SK-N-SH treated with all-trans-retinoic acid at 6 μM for 48 hours (cell line): Measurements from ENCODE around the gene CHAC2.

Source experiments
- ATAC-seq: fragments of 200-7000 bp; cut with Tn5 transposase; 3 replicates; pipeline ENCODE4 v1.9.1; 2020; ENCODE audit warnings: mild to moderate bottlenecking, moderate library complexity
- ARNTL ChIP-seq: fragments of 450-650 bp; formaldehyde crosslinking; IDR thresholded peaks from 2 replicates; pipeline ENCODE4 v1.5.0; 2020; ENCODE audit warnings: low read depth, mild to moderate bottlenecking, moderate library complexity, borderline replicate concordance
- BACH2 ChIP-seq: fragments of 250-450 bp; sonication (Bioruptor Pico); IDR thresholded peaks from 2 replicates; pipeline ENCODE4 v1.9.0; 2021; ENCODE audit warnings: mild to moderate bottlenecking, borderline replicate concordance
- CSDC2 ChIP-seq: fragments of 250-450 bp; sonication (Bioruptor Pico); IDR thresholded peaks from 2 replicates; pipeline ENCODE4 v1.5.0; 2020; ENCODE audit warnings: mild to moderate bottlenecking, moderate library complexity
- ESRRG ChIP-seq: fragments of 250-450 bp; sonication (Bioruptor Pico); IDR thresholded peaks from 2 replicates; pipeline ENCODE4 v1.6.1; 2021; ENCODE audit warnings: mild to moderate bottlenecking
- GLIS3 ChIP-seq: fragments of 250-450 bp; sonication (Bioruptor Pico); IDR thresholded peaks from 2 replicates; pipeline ENCODE4 v1.5.0; 2020; ENCODE audit warnings: mild to moderate bottlenecking, moderate library complexity
- ISL1 ChIP-seq: fragments of 250-450 bp; sonication (Bioruptor Pico); IDR thresholded peaks from 2 replicates; pipeline ENCODE4 v2.1.2; 2022; ENCODE audit warnings: mild to moderate bottlenecking, moderate library complexity
- OSR1 ChIP-seq: fragments of 250-450 bp; sonication (Bioruptor Pico); IDR thresholded peaks from 2 replicates; pipeline ENCODE4 v1.8.0; 2022; ENCODE audit warnings: moderate library complexity, mild to moderate bottlenecking, inconsistent platforms
- PPARA ChIP-seq: fragments of 250-450 bp; sonication (Bioruptor Pico); IDR thresholded peaks from 2 replicates; pipeline ENCODE4 v1.5.0; 2020; ENCODE audit warnings: mild to moderate bottlenecking, borderline replicate concordance
- SNAI2 ChIP-seq: fragments of 250-450 bp; sonication (Bioruptor Pico); IDR thresholded peaks from 2 replicates; pipeline ENCODE4 v1.5.0; 2020; ENCODE audit warnings: mild to moderate bottlenecking, moderate library complexity
- TCF4 ChIP-seq: fragments of 250-450 bp; sonication (Bioruptor Pico); IDR thresholded peaks from 2 replicates; pipeline ENCODE4 v1.8.0; 2021; ENCODE audit warnings: mild to moderate bottlenecking, moderate library complexity, borderline replicate concordance
- TOX ChIP-seq: fragments of 250-450 bp; sonication (Bioruptor Pico); IDR thresholded peaks from 2 replicates; pipeline ENCODE4 v1.8.0; 2021; ENCODE audit warnings: mild to moderate bottlenecking, moderate library complexity, borderline replicate concordance
- TSHZ2 ChIP-seq: fragments of 250-450 bp; sonication (Bioruptor Pico); IDR thresholded peaks from 2 replicates; pipeline ENCODE4 v1.5.0; 2020; ENCODE audit warnings: mild to moderate bottlenecking, moderate library complexity
- ZC3H10 ChIP-seq: fragments of 250-450 bp; sonication (Bioruptor Pico); IDR thresholded peaks from 2 replicates; pipeline ENCODE4 v1.5.1; 2021; ENCODE audit warnings: mild to moderate bottlenecking, moderate library complexity
- ZFP3 ChIP-seq: fragments of 250-450 bp; sonication (Bioruptor Pico); IDR thresholded peaks from 2 replicates; pipeline ENCODE4 v1.5.0; 2020; ENCODE audit warnings: mild to moderate bottlenecking, moderate library complexity
- ZFP30 ChIP-seq: fragments of 450-650 bp; formaldehyde crosslinking; IDR thresholded peaks from 2 replicates; pipeline ENCODE4 v1.5.0; 2022; ENCODE audit warnings: mild to moderate bottlenecking, moderate library complexity
- ZNF565 ChIP-seq: fragments of 450-650 bp; formaldehyde crosslinking; conservative IDR thresholded peaks from 2 replicates; pipeline ENCODE4 v1.5.0; 2020; ENCODE audit warnings: low read depth, mild to moderate bottlenecking, moderate library complexity
- ZNF70 ChIP-seq: fragments of 450-650 bp; formaldehyde crosslinking; IDR thresholded peaks from 2 replicates; pipeline ENCODE4 v1.5.0; 2020; ENCODE audit warnings: mild to moderate bottlenecking, moderate library complexity
- ZNF8 ChIP-seq: fragments of 450-650 bp; formaldehyde crosslinking; IDR thresholded peaks from 2 replicates; pipeline ENCODE4 v1.5.0; 2020; ENCODE audit warnings: mild to moderate bottlenecking, moderate library complexity
- TF ChIP-seq, protein P1 (sequence below): fragments of 250-450 bp; sonication (Bioruptor Pico); IDR thresholded peaks from 2 replicates; pipeline ENCODE4 v1.8.0; 2021; ENCODE audit warnings: low read depth, mild to moderate bottlenecking, moderate library complexity, borderline replicate concordance
- TF ChIP-seq, protein P2 (sequence below): fragments of 250-450 bp; sonication (Bioruptor Pico); IDR thresholded peaks from 2 replicates; pipeline ENCODE4 v1.8.0; 2020; ENCODE audit warnings: mild to moderate bottlenecking, moderate library complexity, borderline replicate concordance
- TF ChIP-seq, protein P3 (sequence below): fragments of 250-450 bp; sonication (Bioruptor Pico); IDR thresholded peaks from 2 replicates; pipeline ENCODE4 v1.5.1; 2021; ENCODE audit warnings: mild to moderate bottlenecking, moderate library complexity
- TF ChIP-seq, protein P4 (sequence below): fragments of 250-450 bp; sonication (Bioruptor Pico); IDR thresholded peaks from 2 replicates; pipeline ENCODE4 v1.5.1; 2020; ENCODE audit warnings: low read depth, mild to moderate bottlenecking, moderate library complexity

CHAC2 gene

DNA sequence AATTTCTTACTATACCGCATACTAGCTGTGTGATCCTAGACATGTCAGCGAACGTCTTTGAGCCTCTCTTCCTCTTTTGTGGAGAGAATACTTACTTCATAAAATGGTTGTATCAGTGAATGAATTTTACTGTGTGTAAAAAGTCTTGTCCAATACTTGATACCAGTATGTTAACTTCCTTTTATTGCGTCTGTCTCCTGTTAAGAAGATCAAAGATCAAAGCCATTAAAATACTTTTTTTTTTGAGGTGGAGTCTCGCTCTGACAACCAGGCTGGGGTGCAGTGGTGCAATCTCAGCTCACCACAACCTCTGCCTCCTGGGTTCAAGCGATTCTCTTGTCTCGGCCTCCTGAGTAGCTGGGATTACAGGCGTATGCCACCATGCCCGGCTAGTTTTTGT lies 52.4 kb downstream of the CHAC2 start:
- ATAC-seq = no peak
- TF ChIP-seq ARNTL (CRISPR knock-in tag) = no peak
- TF ChIP-seq, protein P1, sequence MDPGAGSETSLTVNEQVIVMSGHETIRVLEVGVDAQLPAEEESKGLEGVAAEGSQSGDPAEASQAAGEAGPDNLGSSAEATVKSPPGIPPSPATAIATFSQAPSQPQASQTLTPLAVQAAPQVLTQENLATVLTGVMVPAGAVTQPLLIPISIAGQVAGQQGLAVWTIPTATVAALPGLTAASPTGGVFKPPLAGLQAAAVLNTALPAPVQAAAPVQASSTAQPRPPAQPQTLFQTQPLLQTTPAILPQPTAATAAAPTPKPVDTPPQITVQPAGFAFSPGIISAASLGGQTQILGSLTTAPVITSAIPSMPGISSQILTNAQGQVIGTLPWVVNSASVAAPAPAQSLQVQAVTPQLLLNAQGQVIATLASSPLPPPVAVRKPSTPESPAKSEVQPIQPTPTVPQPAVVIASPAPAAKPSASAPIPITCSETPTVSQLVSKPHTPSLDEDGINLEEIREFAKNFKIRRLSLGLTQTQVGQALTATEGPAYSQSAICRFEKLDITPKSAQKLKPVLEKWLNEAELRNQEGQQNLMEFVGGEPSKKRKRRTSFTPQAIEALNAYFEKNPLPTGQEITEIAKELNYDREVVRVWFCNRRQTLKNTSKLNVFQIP (CRISPR knock-in tag) = no peak
- no peak for TF ChIP-seq PPARA (CRISPR knock-in tag)
- TF ChIP-seq OSR1 (CRISPR knock-in tag) = no peak
- TF ChIP-seq BACH2 (CRISPR knock-in tag) = no peak
- no peak for TF ChIP-seq GLIS3 (CRISPR knock-in tag)
- TF ChIP-seq CSDC2 (CRISPR knock-in tag) = no peak
- TF ChIP-seq TCF4 (CRISPR knock-in tag) = no peak
- no peak for TF ChIP-seq ZFP30 (CRISPR knock-in tag)
- TF ChIP-seq TSHZ2 (CRISPR knock-in tag) = no peak
- TF ChIP-seq ESRRG (CRISPR knock-in tag) = no peak
- no peak for TF ChIP-seq ZNF565 (CRISPR knock-in tag)
- TF ChIP-seq ZNF8 (CRISPR knock-in tag) = no peak
- TF ChIP-seq ZFP3 (CRISPR knock-in tag) = no peak
- no peak for TF ChIP-seq ISL1 (CRISPR knock-in tag)
- no peak for TF ChIP-seq TOX
- TF ChIP-seq SNAI2 = no peak
- TF ChIP-seq ZC3H10 (CRISPR knock-in tag) = no peak

DNA sequence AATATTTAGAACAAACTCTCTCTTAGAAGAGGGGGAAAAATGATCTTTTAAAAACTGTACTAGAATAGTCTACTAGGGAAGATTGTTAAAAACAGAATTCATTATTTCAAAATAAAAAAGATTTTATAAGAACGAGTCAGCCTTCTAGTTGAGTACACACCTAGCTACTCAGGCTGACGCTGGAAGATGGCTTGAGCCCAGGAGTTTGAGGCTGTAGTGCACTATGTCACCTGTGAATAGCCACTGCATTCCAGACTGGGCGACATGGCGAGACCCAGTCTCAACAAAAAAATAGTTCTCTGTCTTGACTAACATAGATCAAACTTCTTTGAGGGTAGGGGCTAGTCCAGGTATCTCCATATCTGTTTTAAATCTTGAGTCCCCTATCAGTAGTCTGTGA lies 53.1 kb downstream of the CHAC2 start:
- TF ChIP-seq TSHZ2 (CRISPR knock-in tag) (no peak), ISL1 (CRISPR knock-in tag) (no peak), ZNF565 (CRISPR knock-in tag) (no peak), TCF4 (CRISPR knock-in tag) (no peak), ARNTL (CRISPR knock-in tag) (no peak), ZNF8 (CRISPR knock-in tag) (no peak), ZFP3 (CRISPR knock-in tag) (no peak), ZC3H10 (CRISPR knock-in tag) (no peak), TOX (no peak)
- ATAC-seq = no peak

DNA sequence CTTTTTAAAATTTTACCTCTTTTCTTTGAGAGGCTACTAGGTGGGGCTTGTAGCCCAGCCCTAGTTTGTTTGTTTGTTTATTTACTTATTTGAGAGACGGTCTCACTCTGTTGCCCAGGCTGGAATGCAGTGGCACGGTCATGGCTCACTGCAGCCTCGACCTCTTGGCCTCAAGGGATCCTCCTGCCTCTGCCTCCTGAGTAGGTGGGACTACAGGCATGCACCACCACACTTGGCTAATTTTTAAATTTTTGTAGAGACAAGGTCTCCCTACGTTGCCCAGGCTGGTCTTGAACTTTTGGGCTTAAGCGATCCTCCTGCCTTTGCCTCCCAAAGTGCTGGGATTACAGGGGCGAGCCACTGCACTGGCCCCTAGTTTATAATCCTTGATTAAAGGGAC lies 54.2 kb downstream of the CHAC2 start:
- no peak for TF ChIP-seq ZFP3 (CRISPR knock-in tag)
- TF ChIP-seq, protein P1 (CRISPR knock-in tag) = no peak
- TF ChIP-seq CSDC2 (CRISPR knock-in tag) = no peak
- no peak for TF ChIP-seq TCF4 (CRISPR knock-in tag)
- no peak for TF ChIP-seq ZNF70 (CRISPR knock-in tag)
- TF ChIP-seq, protein P2, sequence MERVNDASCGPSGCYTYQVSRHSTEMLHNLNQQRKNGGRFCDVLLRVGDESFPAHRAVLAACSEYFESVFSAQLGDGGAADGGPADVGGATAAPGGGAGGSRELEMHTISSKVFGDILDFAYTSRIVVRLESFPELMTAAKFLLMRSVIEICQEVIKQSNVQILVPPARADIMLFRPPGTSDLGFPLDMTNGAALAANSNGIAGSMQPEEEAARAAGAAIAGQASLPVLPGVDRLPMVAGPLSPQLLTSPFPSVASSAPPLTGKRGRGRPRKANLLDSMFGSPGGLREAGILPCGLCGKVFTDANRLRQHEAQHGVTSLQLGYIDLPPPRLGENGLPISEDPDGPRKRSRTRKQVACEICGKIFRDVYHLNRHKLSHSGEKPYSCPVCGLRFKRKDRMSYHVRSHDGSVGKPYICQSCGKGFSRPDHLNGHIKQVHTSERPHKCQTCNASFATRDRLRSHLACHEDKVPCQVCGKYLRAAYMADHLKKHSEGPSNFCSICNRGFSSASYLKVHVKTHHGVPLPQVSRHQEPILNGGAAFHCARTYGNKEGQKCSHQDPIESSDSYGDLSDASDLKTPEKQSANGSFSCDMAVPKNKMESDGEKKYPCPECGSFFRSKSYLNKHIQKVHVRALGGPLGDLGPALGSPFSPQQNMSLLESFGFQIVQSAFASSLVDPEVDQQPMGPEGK (CRISPR knock-in tag) = no peak
- TF ChIP-seq ARNTL (CRISPR knock-in tag) = no peak
- no peak for TF ChIP-seq ZNF8 (CRISPR knock-in tag)
- no peak for TF ChIP-seq ZNF565 (CRISPR knock-in tag)
- TF ChIP-seq ZC3H10 (CRISPR knock-in tag) = no peak
- no peak for TF ChIP-seq BACH2 (CRISPR knock-in tag)
- TF ChIP-seq, protein P3, sequence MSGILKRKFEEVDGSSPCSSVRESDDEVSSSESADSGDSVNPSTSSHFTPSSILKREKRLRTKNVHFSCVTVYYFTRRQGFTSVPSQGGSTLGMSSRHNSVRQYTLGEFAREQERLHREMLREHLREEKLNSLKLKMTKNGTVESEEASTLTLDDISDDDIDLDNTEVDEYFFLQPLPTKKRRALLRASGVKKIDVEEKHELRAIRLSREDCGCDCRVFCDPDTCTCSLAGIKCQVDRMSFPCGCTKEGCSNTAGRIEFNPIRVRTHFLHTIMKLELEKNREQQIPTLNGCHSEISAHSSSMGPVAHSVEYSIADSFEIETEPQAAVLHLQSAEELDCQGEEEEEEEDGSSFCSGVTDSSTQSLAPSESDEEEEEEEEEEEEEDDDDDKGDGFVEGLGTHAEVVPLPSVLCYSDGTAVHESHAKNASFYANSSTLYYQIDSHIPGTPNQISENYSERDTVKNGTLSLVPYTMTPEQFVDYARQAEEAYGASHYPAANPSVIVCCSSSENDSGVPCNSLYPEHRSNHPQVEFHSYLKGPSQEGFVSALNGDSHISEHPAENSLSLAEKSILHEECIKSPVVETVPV = no peak
- TF ChIP-seq TOX = no peak
- no peak for TF ChIP-seq PPARA (CRISPR knock-in tag)
- no peak for TF ChIP-seq SNAI2
- no peak for TF ChIP-seq GLIS3 (CRISPR knock-in tag)
- TF ChIP-seq, protein P4, sequence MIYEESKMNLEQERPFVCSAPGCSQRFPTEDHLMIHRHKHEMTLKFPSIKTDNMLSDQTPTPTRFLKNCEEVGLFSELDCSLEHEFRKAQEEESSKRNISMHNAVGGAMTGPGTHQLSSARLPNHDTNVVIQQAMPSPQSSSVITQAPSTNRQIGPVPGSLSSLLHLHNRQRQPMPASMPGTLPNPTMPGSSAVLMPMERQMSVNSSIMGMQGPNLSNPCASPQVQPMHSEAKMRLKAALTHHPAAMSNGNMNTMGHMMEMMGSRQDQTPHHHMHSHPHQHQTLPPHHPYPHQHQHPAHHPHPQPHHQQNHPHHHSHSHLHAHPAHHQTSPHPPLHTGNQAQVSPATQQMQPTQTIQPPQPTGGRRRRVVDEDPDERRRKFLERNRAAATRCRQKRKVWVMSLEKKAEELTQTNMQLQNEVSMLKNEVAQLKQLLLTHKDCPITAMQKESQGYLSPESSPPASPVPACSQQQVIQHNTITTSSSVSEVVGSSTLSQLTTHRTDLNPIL (CRISPR knock-in tag) = no peak
- no peak for ATAC-seq

- ATAC-seq = peak; percentile 40; the same call in 1 of the 3 replicates
These were observed 56.0 kb downstream of the CHAC2 start for GRCh38 chr2:53823639-53824038.
